ENCODE measurements around the gene HOXD12. TPM values are rescaled to one million over a fixed set of nuclear protein-coding genes. Genes with fewer than 3 reads are reported as not detected.

The HOXD12 gene
- total and polyA plus RNA-seq, 2 experiments from 2014 or later = not detected

GRCh38 chr2:176128982-176129796 lies 29.6 kb downstream of the HOXD12 start, which contains the start of gene HOXD8 (continued):
- TF ChIP-seq ETS1 (IDR thresholded peaks at IDR 0.05) (no peak), REST (IDR thresholded peaks at IDR 0.05; ENCODE audit: unreplicated experiment) (no peak)

GRCh38 chr2:176129813-176130146 lies 30.2 kb downstream of the HOXD12 start:
- Mint-ChIP-seq H3K4me1 (peaks cover 23% of the 10 kb centered on the region), H3K9me3 (peaks cover 7% of the 10 kb centered on the region; the same call in 2 of the 3 replicates), H3K27me3 (ENCODE audit: insufficient read depth, low read depth, poor library complexity) (peaks cover 96% of the 10 kb centered on the region), H3K36me3 (ENCODE audit: low read depth) (no peaks in the 10 kb centered on the region), H3K27ac (no peak overlapping the region), H3K4me3 (peak overlapping the region; percentile 53; the same call in 1 of the 3 replicates)
- H3K4me2 ChIP-seq = peak overlapping the region; percentile 75; the same call in 1 of the 2 replicates
- no peaks in the 10 kb centered on the region for H3K36me3 ChIP-seq (ENCODE audit: insufficient read depth)
- H3K4me3 ChIP-seq = peak overlapping the region; percentile 47; the same call in 1 of the 2 replicates
- peaks cover 100% of the 10 kb centered on the region for H3K27me3 ChIP-seq (ENCODE audit: insufficient read depth)
- peaks cover 47% of the 10 kb centered on the region for H4K20me1 ChIP-seq (replicated peaks; ENCODE audit: insufficient read depth)
- no peak; the same call in 2 of the 3 replicates for ATAC-seq
- peaks cover 72% of the 10 kb centered on the region for H3F3A ChIP-seq (replicated peaks; ENCODE audit: low read depth)
- peaks cover 22% of the 10 kb centered on the region for H3K4me1 ChIP-seq (ENCODE audit: insufficient read depth)
- H3K79me2 ChIP-seq (replicated peaks; ENCODE audit: insufficient read depth) = no peaks in the 10 kb centered on the region
- H3K9me2 ChIP-seq (ENCODE audit: insufficient read depth) = no peaks in the 10 kb centered on the region
- H3K27ac ChIP-seq (ENCODE audit: low read depth) = no peak overlapping the region
- DNase-seq (ENCODE audit: low spot score) = no peak
- H2AFZ ChIP-seq = no peak overlapping the region
- TF ChIP-seq CREB1 (CRISPR knock-in tag; IDR thresholded peaks at IDR 0.05; ENCODE audit: low read depth) = no peak
- no peak for TF ChIP-seq POLR2AphosphoS5 (IDR thresholded peaks at IDR 0.05; ENCODE audit: low read depth)
- no peak for TF ChIP-seq ZNF114 (CRISPR knock-in tag; IDR thresholded peaks at IDR 0.05)
- no peak for TF ChIP-seq JUNB (IDR thresholded peaks at IDR 0.05; ENCODE audit: unreplicated experiment)
- TF ChIP-seq ZNF331 (CRISPR knock-in tag; IDR thresholded peaks at IDR 0.05; ENCODE audit: low read depth) = no peak
- no peak for TF ChIP-seq EZH2phosphoT487 (IDR thresholded peaks at IDR 0.05; ENCODE audit: unreplicated experiment)
- no peak for TF ChIP-seq STAT1 (IDR thresholded peaks at IDR 0.05; ENCODE audit: unreplicated experiment)
- TF ChIP-seq EZH2 (IDR thresholded peaks at IDR 0.05; ENCODE audit: low read depth, unreplicated experiment) = no peak
- no peak for TF ChIP-seq CTCF (conservative IDR thresholded peaks at IDR 0.05; ENCODE audit: low read depth in 2 of 2)
- TF ChIP-seq REST (IDR thresholded peaks at IDR 0.05; ENCODE audit: unreplicated experiment) = no peak
- no peak for TF ChIP-seq ETS1 (IDR thresholded peaks at IDR 0.05)
